ENCODE results near the gene SOAT1.

The SOAT1 gene

GRCh38 chr1:179323436-179323835, 29.8 kb downstream of the SOAT1 start:
- ChIA-PET POLR2A (no interaction called here), CTCF (no interaction called here)
- TF ChIP-seq TRIM28 (IDR thresholded peaks at IDR 0.05; ENCODE audit: borderline replicate concordance, low read length) (no peak), ZNF621 (tag by site-specific recombination; IDR thresholded peaks at IDR 0.05) (no peak), ZNF548 (tag by site-specific recombination; IDR thresholded peaks at IDR 0.05) (no peak), ZSCAN5A (tag by site-specific recombination; IDR thresholded peaks at IDR 0.05) (no peak), ZBTB8A (tag by site-specific recombination; IDR thresholded peaks at IDR 0.05) (no peak), ZNF302 (tag by site-specific recombination; IDR thresholded peaks at IDR 0.05; ENCODE audit: low read depth) (no peak), ZNF624 (tag by site-specific recombination; IDR thresholded peaks at IDR 0.05) (no peak), GLI4 (tag by site-specific recombination; IDR thresholded peaks at IDR 0.05) (no peak), ZNF558 (tag by site-specific recombination; IDR thresholded peaks at IDR 0.05) (no peak)
- Histone ChIP-seq H3K9me3 (ENCODE audit: control insufficient read depth, insufficient read depth, low read depth, low read length) (no peaks in the 10 kb centered on the region), H3K4me3 (ENCODE audit: low read depth, low read length) (no peak overlapping the region), H3K36me3 (ENCODE audit: control insufficient read depth in 2 of 2, insufficient read depth in 1 of 2, low read length in 2 of 2) (peaks cover 0 to 33% of the 10 kb centered on the region in 2 experiments; a peak in 2 of 3 replicates), H3K4me1 (ENCODE audit: control insufficient read depth, insufficient read depth, low read length) (no peaks in the 10 kb centered on the region), H3K27ac (ENCODE audit: extremely low read depth, low read depth, low read length) (no peak overlapping the region)

- CTCF ChIA-PET: interaction anchor here (0.7 kb wide), 1 partner anchor 249 kb away, joined by 3 read pairs; no protein-coding TSS in a partner anchor
- POLR2A ChIA-PET: no interaction called here
- Histone ChIP-seq H3K4me1 (ENCODE audit: control insufficient read depth, insufficient read depth, low read length) (no peaks in the 10 kb centered on the region), H3K36me3 (ENCODE audit: control insufficient read depth in 2 of 2, insufficient read depth in 1 of 2, low read length in 2 of 2) (peaks cover 0 to 35% of the 10 kb centered on the region in 2 experiments; a peak in 2 of 3 replicates), H3K4me3 (ENCODE audit: low read depth, low read length) (no peak overlapping the region), H3K27ac (ENCODE audit: extremely low read depth, low read depth, low read length) (no peak overlapping the region), H3K9me3 (ENCODE audit: control insufficient read depth, insufficient read depth, low read depth, low read length) (no peaks in the 10 kb centered on the region)
- no peak for TF ChIP-seq BCL11A (tag by site-specific recombination; IDR thresholded peaks at IDR 0.05; ENCODE audit: low read depth)
- no peak for TF ChIP-seq TSHZ1 (tag by site-specific recombination; IDR thresholded peaks at IDR 0.05; ENCODE audit: borderline replicate concordance)
- TF ChIP-seq ZNF184 (tag by site-specific recombination; IDR thresholded peaks at IDR 0.05): no peak
- TF ChIP-seq ZSCAN5A (tag by site-specific recombination; IDR thresholded peaks at IDR 0.05): no peak
- no peak for TF ChIP-seq ZNF341 (tag by site-specific recombination; IDR thresholded peaks at IDR 0.05; ENCODE audit: low read depth)
- no peak for TF ChIP-seq PRDM2 (tag by site-specific recombination; IDR thresholded peaks at IDR 0.05; ENCODE audit: borderline replicate concordance)
- TF ChIP-seq ZNF362 (tag by site-specific recombination; IDR thresholded peaks at IDR 0.05): no peak
- TF ChIP-seq INSM2 (tag by site-specific recombination; IDR thresholded peaks at IDR 0.05): no peak
- no peak for TF ChIP-seq ZNF24 (tag by site-specific recombination; IDR thresholded peaks at IDR 0.05)
- no peak for TF ChIP-seq ZNF146 (tag by site-specific recombination; IDR thresholded peaks at IDR 0.05)
- TF ChIP-seq ZBTB20 (tag by site-specific recombination; IDR thresholded peaks at IDR 0.05): no peak
- TF ChIP-seq ZNF416 (tag by site-specific recombination; IDR thresholded peaks at IDR 0.05): no peak
- no peak for TF ChIP-seq BCL11B (tag by site-specific recombination; IDR thresholded peaks at IDR 0.05; ENCODE audit: low read depth)
These were observed 32.2 kb downstream of the SOAT1 start for GRCh38 chr1:179325836-179326235.

Data from HEK293 (cell line).